Loucy (cell line): ENCODE data around the gene SIM2.

Source experiments
- EZH2phosphoT487 ChIP-seq: fragments of 200-600 bp; IDR thresholded peaks from 2 replicates; pipeline ENCODE4 v1.6.1; 2018; ENCODE audit warnings: antibody characterized with exemption, mild to moderate bottlenecking, moderate library complexity, borderline replicate concordance
- TF ChIP-seq, protein P1 (sequence below): fragments of 200-600 bp; sonication (generic); conservative IDR thresholded peaks from 2 replicates; pipeline ENCODE4 v1.5.1; 2014; ENCODE audit warnings: mild to moderate bottlenecking, antibody characterized with exemption, low read length

DNA sequence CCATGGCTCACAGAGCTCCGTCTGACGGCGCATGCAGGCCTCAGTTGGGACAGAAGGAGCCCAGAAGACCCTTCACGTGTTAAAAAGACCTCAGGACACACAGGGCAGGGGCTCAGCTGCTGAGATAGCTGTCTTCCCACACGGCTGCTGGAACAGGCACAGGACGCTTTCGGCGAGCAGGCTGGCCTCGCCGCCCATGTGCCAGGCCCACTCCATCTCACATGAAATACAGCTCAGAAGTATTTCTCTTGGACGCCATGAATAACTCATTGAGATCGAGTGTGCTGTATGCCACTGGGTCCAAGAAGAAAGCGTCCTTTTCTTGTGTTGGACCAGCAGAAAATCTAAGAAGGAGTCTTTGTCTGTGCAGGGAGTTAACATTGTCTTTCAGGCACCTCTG is 69.6 kb downstream of the SIM2 start:
- TF ChIP-seq, protein P1, sequence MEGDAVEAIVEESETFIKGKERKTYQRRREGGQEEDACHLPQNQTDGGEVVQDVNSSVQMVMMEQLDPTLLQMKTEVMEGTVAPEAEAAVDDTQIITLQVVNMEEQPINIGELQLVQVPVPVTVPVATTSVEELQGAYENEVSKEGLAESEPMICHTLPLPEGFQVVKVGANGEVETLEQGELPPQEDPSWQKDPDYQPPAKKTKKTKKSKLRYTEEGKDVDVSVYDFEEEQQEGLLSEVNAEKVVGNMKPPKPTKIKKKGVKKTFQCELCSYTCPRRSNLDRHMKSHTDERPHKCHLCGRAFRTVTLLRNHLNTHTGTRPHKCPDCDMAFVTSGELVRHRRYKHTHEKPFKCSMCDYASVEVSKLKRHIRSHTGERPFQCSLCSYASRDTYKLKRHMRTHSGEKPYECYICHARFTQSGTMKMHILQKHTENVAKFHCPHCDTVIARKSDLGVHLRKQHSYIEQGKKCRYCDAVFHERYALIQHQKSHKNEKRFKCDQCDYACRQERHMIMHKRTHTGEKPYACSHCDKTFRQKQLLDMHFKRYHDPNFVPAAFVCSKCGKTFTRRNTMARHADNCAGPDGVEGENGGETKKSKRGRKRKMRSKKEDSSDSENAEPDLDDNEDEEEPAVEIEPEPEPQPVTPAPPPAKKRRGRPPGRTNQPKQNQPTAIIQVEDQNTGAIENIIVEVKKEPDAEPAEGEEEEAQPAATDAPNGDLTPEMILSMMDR, result no peak
- TF ChIP-seq EZH2phosphoT487, result no peak
